ENCODE data around the gene ITPR3. TPM values are rescaled to one million over a fixed set of nuclear protein-coding genes. Genes with fewer than 3 reads are reported as not detected.

ITPR3 gene
- total and polyA plus RNA-seq, 4 donors, result 6.0 to 11.9 (median 8.7) TPM

DNA sequence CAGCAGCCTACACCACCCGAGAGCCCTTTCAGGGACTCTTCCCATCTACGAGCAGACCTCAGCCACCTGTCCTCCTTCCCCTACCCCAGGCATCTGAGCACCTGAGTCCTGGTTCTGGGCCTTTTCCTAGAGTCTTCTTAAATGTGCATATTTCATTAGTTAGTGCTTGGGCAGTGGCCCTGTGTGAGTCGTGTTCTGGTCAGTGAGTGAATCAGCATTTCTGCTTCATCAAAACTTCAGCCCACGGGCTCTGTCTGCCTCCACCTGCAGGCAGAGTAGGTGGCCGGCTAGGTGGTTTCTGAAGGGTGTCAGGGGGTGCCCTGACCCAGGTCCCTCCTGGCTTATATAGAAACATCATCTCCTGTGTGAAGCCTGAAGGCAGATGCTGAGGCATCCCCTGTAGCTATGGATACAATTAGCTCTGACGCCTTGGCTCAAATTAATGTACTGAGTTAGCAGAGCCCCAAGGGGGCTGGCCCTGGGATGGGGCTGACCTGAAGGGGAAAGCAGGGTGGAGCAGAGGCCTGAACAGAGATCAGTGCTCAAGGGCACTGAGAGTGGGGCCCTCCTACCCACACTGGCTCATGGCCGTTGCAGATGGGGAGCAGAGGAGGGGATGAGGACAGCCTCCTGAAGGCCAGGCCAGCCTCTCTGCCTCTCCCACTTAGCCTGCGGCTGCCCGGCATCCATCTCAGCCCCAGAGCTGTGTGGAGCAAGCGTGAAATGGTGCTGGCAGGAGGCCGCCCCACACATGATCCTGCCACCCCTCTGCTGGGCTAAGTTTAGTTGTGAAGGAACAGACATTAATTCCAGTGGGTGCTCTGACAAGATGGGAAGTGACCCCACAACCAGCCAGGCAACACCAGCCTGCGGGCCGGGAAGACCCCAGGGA is 111.9 kb downstream of the ITPR3 start:
- peaks cover 41% of the 10 kb centered on the region for H3K4me1 ChIP-seq (ENCODE audit: control insufficient read depth, insufficient read depth, low read length)
- H3K27me3 ChIP-seq (ENCODE audit: control insufficient read depth, insufficient read depth, low read length), result no peaks in the 10 kb centered on the region
- H3K9me3 ChIP-seq (ENCODE audit: control insufficient read depth, insufficient read depth, low read length), result no peaks in the 10 kb centered on the region
- H3K27ac ChIP-seq (ENCODE audit: low read depth, low read length), result no peak overlapping the region
- DNase-seq (ENCODE audit: low read depth in 4 of 6, low spot score in 6 of 6), result no peak
- H3K36me3 ChIP-seq (ENCODE audit: control insufficient read depth, insufficient read depth, low read length), result no peaks in the 10 kb centered on the region
- 78% methylated on average over 8 of the region's 13 CpGs for WGBS (ENCODE audit: insufficient coverage)
- H3K4me3 ChIP-seq (ENCODE audit: low read depth, low read length), result no peak overlapping the region

DNA sequence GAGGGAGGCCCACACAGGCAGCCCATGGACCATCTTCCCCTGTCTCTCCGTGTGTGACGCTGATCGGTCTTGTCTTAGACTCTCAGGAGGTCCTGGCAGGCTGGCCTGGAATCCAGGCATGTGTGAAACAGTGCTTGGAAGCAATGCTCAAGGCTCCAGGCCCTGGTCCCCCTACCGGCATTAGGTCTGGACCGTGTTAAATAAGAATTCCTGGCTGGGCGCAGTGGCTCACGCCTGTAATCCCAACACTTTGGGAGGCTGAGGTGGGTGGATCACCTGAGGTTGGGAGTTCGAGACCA is 112.5 kb downstream of the ITPR3 start:
- H3K27ac ChIP-seq (ENCODE audit: low read depth, low read length), result no peak overlapping the region
- no peaks in the 10 kb centered on the region for H3K36me3 ChIP-seq (ENCODE audit: control insufficient read depth, insufficient read depth, low read length)
- DNase-seq (ENCODE audit: low read depth in 4 of 6, low spot score in 6 of 6), result no peak
- WGBS (ENCODE audit: insufficient coverage), result 88% methylated on average over 7 of the region's 8 CpGs
- no peaks in the 10 kb centered on the region for H3K27me3 ChIP-seq (ENCODE audit: control insufficient read depth, insufficient read depth, low read length)
- peaks cover 42% of the 10 kb centered on the region for H3K4me1 ChIP-seq (ENCODE audit: control insufficient read depth, insufficient read depth, low read length)
- H3K4me3 ChIP-seq (ENCODE audit: low read depth, low read length), result no peak overlapping the region
- H3K9me3 ChIP-seq (ENCODE audit: control insufficient read depth, insufficient read depth, low read length), result no peaks in the 10 kb centered on the region

DNA sequence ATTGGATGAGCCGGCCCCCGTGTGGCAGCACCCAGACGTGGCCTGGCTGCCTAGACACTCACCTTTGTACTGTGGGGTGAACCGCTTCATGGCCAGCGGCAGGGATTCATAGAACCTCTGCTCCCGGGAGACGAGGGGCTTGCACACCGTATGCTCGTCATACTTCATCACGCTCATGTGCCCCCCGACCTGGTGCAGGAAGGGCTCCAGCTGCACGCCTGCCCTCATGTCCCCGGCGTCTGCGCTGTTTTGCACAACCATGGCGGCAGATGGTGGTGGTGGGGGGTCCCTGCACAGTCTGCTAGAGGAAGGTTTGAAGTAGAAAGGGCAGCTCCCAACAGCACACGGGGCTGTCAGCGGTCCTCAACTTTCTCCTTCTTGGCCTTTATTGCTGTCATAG is 114.1 kb downstream of the ITPR3 start:
- Histone ChIP-seq H3K27me3 (ENCODE audit: control insufficient read depth, insufficient read depth, low read length) (no peaks in the 10 kb centered on the region), H3K36me3 (ENCODE audit: control insufficient read depth, insufficient read depth, low read length) (no peaks in the 10 kb centered on the region), H3K27ac (ENCODE audit: low read depth, low read length) (no peak overlapping the region), H3K4me3 (ENCODE audit: low read depth, low read length) (no peak overlapping the region), H3K9me3 (ENCODE audit: control insufficient read depth, insufficient read depth, low read length) (no peaks in the 10 kb centered on the region), H3K4me1 (ENCODE audit: control insufficient read depth, insufficient read depth, low read length) (peaks cover 41% of the 10 kb centered on the region)
- WGBS (ENCODE audit: insufficient coverage), result 79% methylated on average over 18 of the region's 18 CpGs
- DNase-seq (ENCODE audit: low read depth in 4 of 6, low spot score in 6 of 6), result no peak

DNA sequence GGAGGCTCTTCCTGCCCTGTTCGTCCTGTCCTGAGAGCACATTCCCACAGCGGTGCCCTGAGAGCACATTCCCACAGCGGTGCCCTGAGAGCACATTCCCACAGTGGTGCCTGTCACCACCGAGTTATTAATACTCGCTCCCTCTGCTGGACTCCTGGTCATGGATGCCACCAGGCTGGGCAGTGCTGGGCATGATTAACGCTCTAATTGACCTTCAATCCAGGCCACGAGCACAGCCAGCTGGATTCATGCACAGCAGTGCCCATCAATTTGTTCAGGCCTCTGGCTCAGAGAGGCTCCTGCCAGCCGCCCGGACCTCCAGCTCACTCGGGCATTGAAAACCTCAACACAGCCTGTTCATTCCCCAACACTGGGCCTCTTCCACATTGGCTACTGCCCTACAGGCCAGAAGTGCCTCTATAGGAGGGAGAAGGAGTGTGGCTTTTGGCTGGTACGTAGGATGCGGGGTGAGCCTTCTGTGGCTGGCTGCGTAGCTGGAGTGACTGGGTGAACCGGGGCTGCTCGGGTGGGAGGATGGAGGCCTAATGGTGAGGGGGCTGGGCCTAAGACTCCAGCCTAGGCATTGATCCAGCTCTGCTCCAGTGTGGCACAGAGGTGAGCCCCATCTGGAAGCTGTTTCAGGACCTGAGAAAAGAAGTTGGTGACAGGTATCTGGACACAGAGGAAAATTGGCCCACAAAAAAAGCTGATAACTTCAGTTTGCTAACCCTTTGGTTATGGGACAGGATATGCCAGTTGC is 116.3 kb downstream of the ITPR3 start:
- Histone ChIP-seq H3K27me3 (ENCODE audit: control insufficient read depth, insufficient read depth, low read length) (no peaks in the 10 kb centered on the region), H3K36me3 (ENCODE audit: control insufficient read depth, insufficient read depth, low read length) (no peaks in the 10 kb centered on the region), H3K4me1 (ENCODE audit: control insufficient read depth, insufficient read depth, low read length) (peaks cover 27% of the 10 kb centered on the region), H3K9me3 (ENCODE audit: control insufficient read depth, insufficient read depth, low read length) (no peaks in the 10 kb centered on the region), H3K4me3 (ENCODE audit: low read depth, low read length) (no peak overlapping the region), H3K27ac (ENCODE audit: low read depth, low read length) (no peak overlapping the region)
- DNase-seq (ENCODE audit: low read depth in 4 of 6, low spot score in 6 of 6), result peak in 2 of 6 donors; percentile 36 to 59
- WGBS (ENCODE audit: insufficient coverage), result 36% methylated on average over 12 of the region's 15 CpGs

DNA sequence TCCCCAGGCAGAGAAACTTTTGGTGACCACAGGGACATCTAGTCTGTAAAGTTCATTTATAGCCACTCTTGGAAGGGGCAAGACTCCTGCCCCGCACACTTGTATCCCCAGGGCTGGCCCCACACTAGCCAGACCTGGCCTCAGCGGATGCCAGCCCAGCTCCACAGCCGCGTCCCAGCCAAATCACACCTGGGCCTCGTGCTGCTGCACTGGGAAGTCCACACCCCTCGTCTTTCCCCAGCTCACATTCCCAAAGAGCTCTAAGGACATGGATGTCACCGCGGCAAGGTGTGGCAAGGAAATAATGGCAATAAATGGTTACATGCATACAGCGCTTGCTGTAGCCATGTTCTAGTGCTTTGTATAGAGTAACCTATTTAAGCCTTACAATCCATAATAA is 117.0 kb downstream of the ITPR3 start:
- DNase-seq (ENCODE audit: low read depth in 4 of 6, low spot score in 6 of 6), result no peak
- H3K27ac ChIP-seq (ENCODE audit: low read depth, low read length), result no peak overlapping the region
- H3K9me3 ChIP-seq (ENCODE audit: control insufficient read depth, insufficient read depth, low read length), result no peaks in the 10 kb centered on the region
- H3K27me3 ChIP-seq (ENCODE audit: control insufficient read depth, insufficient read depth, low read length), result no peaks in the 10 kb centered on the region
- WGBS (ENCODE audit: insufficient coverage), result 92% methylated on average over 4 of the region's 9 CpGs
- H3K4me3 ChIP-seq (ENCODE audit: low read depth, low read length), result no peak overlapping the region
- H3K4me1 ChIP-seq (ENCODE audit: control insufficient read depth, insufficient read depth, low read length), result peaks cover 31% of the 10 kb centered on the region
- H3K36me3 ChIP-seq (ENCODE audit: control insufficient read depth, insufficient read depth, low read length), result no peaks in the 10 kb centered on the region

DNA sequence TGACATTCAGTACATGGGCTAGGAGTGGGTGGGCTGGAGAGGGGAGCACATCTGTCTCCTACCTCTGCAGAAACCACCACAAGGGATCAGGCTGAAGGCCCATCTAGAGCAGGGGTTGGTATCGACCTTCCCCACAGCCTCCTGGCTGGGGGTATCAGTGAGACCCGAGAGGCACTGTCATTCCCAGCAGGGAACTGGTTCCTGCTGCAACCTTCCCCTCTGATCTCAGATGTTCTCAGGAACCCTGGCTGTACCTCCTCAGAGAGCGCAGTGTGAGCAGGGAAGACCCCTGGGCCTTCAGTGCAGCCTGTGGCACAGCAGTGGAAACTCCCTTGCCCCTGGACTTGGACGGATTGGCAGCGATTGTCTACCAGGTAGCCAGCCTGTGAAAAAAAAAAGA is 117.8 kb downstream of the ITPR3 start:
- H3K36me3 ChIP-seq (ENCODE audit: control insufficient read depth, insufficient read depth, low read length), result no peaks in the 10 kb centered on the region
- 93% methylated on average over 5 of the region's 5 CpGs for WGBS (ENCODE audit: insufficient coverage)
- H3K9me3 ChIP-seq (ENCODE audit: control insufficient read depth, insufficient read depth, low read length), result no peaks in the 10 kb centered on the region
- no peak overlapping the region for H3K27ac ChIP-seq (ENCODE audit: low read depth, low read length)
- peaks cover 30% of the 10 kb centered on the region for H3K4me1 ChIP-seq (ENCODE audit: control insufficient read depth, insufficient read depth, low read length)
- H3K27me3 ChIP-seq (ENCODE audit: control insufficient read depth, insufficient read depth, low read length), result no peaks in the 10 kb centered on the region
- DNase-seq (ENCODE audit: low read depth in 4 of 6, low spot score in 6 of 6), result no peak
- no peak overlapping the region for H3K4me3 ChIP-seq (ENCODE audit: low read depth, low read length)

DNA sequence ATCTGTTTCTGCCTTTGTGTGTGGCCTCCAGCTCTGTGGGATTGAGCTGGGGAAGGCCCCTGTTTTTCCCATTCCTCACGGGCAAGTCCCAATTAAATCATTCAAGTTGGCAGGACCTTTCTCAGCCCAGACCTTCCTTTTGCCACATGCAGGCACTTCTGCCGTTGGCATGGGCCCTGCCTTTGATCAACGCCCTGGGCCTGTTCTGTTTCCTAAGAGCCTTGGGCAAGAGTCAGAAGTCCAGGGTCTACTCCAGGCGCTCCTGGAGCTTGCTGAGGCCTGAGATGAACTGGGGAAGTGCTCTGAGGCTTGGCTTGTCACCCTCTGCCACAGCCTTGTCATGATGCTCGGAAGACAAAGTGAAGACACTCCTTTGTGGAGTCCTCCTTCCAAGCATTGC is 118.4 kb downstream of the ITPR3 start:
- no peaks in the 10 kb centered on the region for H3K27me3 ChIP-seq (ENCODE audit: control insufficient read depth, insufficient read depth, low read length)
- peaks cover 32% of the 10 kb centered on the region for H3K4me1 ChIP-seq (ENCODE audit: control insufficient read depth, insufficient read depth, low read length)
- DNase-seq (ENCODE audit: low read depth in 4 of 6, low spot score in 6 of 6), result no peak
- H3K27ac ChIP-seq (ENCODE audit: low read depth, low read length), result no peak overlapping the region
- WGBS (ENCODE audit: insufficient coverage), result 77% methylated on average over 5 of the region's 5 CpGs
- H3K36me3 ChIP-seq (ENCODE audit: control insufficient read depth, insufficient read depth, low read length), result no peaks in the 10 kb centered on the region
- no peaks in the 10 kb centered on the region for H3K9me3 ChIP-seq (ENCODE audit: control insufficient read depth, insufficient read depth, low read length)
- no peak overlapping the region for H3K4me3 ChIP-seq (ENCODE audit: low read depth, low read length)

DNA sequence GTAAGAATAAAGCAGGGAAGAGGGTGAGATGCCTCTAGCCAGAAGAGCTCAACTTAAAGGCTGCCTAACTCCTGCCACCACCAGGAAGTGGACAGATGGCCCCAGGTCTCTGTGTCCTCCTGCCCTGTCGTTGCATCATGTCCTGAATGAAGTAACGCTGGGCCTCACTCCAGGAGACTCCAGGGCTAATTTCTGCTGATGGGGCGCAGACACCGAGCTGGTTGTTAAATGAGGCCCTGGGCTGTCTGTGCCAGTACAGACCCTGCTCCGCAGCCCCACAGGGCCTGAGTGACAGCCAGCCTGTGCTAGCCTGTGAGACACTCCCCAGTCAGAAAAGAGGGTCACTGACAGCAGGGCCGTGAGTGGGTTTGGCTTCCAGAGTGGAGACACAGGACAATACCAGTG is 119.1 kb downstream of the ITPR3 start:
- H3K36me3 ChIP-seq (ENCODE audit: control insufficient read depth, insufficient read depth, low read length), result no peaks in the 10 kb centered on the region
- no peak for DNase-seq (ENCODE audit: low read depth in 4 of 6, low spot score in 6 of 6)
- no peaks in the 10 kb centered on the region for H3K27me3 ChIP-seq (ENCODE audit: control insufficient read depth, insufficient read depth, low read length)
- H3K4me1 ChIP-seq (ENCODE audit: control insufficient read depth, insufficient read depth, low read length), result peaks cover 37% of the 10 kb centered on the region
- H3K27ac ChIP-seq (ENCODE audit: low read depth, low read length), result no peak overlapping the region
- 68% methylated on average over 6 of the region's 6 CpGs for WGBS (ENCODE audit: insufficient coverage)
- no peaks in the 10 kb centered on the region for H3K9me3 ChIP-seq (ENCODE audit: control insufficient read depth, insufficient read depth, low read length)
- no peak overlapping the region for H3K4me3 ChIP-seq (ENCODE audit: low read depth, low read length)

DNA sequence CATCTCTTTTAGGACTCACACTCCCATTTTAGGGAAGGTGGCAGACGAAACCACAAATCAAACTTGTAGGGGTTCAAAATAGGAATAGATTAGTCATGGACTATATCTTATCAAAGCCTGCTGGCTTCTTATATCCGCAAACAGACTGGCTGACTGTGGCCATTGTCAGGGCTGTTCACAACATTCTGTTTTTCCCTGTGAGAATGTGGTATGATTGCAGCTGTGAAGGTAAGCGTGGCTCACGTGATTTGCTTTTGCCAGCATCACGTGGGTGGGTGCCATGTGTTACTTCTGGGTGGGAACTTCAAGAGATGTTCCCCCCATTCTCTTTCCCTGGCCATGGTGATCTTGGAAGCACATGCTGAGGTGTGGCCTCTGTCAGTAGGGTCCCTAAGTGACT is 119.7 kb downstream of the ITPR3 start:
- no peak for DNase-seq (ENCODE audit: low read depth in 4 of 6, low spot score in 6 of 6)
- Histone ChIP-seq H3K27ac (ENCODE audit: low read depth, low read length) (no peak overlapping the region), H3K36me3 (ENCODE audit: control insufficient read depth, insufficient read depth, low read length) (no peaks in the 10 kb centered on the region), H3K9me3 (ENCODE audit: control insufficient read depth, insufficient read depth, low read length) (no peaks in the 10 kb centered on the region), H3K4me1 (ENCODE audit: control insufficient read depth, insufficient read depth, low read length) (peaks cover 43% of the 10 kb centered on the region), H3K4me3 (ENCODE audit: low read depth, low read length) (no peak overlapping the region), H3K27me3 (ENCODE audit: control insufficient read depth, insufficient read depth, low read length) (no peaks in the 10 kb centered on the region)
- WGBS (ENCODE audit: insufficient coverage), result 100% methylated on average over 1 of the region's 5 CpGs

DNA sequence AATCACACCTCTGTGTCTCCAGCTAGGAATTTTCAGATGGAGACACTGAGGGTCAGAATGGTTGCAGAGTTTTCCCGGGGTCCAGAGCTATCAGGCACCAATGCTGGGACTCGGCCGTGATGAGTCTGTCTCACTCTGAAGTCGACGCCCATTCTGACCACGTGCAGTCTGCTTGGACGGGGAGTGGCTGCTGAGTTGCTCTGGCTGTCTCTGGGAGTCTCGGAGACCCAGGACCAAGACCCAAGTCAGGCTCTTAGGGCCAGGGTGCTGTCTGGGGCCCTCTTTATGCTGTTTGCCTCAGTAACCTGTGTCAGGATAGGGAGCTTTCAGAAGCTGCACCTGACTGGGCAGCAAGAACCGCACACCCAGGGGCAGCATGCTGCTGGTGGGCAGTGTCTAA is 121.0 kb downstream of the ITPR3 start:
- Histone ChIP-seq H3K27ac (ENCODE audit: low read depth, low read length) (no peak overlapping the region), H3K4me3 (ENCODE audit: low read depth, low read length) (no peak overlapping the region), H3K4me1 (ENCODE audit: control insufficient read depth, insufficient read depth, low read length) (peaks cover 51% of the 10 kb centered on the region), H3K9me3 (ENCODE audit: control insufficient read depth, insufficient read depth, low read length) (no peaks in the 10 kb centered on the region), H3K36me3 (ENCODE audit: control insufficient read depth, insufficient read depth, low read length) (no peaks in the 10 kb centered on the region), H3K27me3 (ENCODE audit: control insufficient read depth, insufficient read depth, low read length) (no peaks in the 10 kb centered on the region)
- no peak for DNase-seq (ENCODE audit: low read depth in 4 of 6, low spot score in 6 of 6)
- 62% methylated on average over 9 of the region's 9 CpGs for WGBS (ENCODE audit: insufficient coverage)
